Hematopoietic multipotent progenitor cell treated with erythropoietin and hydrocortisone succinate and interleukin-3 and kit ligand, for 6 days (in vitro differentiated cells): Measurements from ENCODE around the gene RBMS1.

Experiments used
- DNase-seq: peaks from one replicate; pipeline ENCODE4 v3.0.0-alpha.2; 2015

Gene RBMS1

DNA sequence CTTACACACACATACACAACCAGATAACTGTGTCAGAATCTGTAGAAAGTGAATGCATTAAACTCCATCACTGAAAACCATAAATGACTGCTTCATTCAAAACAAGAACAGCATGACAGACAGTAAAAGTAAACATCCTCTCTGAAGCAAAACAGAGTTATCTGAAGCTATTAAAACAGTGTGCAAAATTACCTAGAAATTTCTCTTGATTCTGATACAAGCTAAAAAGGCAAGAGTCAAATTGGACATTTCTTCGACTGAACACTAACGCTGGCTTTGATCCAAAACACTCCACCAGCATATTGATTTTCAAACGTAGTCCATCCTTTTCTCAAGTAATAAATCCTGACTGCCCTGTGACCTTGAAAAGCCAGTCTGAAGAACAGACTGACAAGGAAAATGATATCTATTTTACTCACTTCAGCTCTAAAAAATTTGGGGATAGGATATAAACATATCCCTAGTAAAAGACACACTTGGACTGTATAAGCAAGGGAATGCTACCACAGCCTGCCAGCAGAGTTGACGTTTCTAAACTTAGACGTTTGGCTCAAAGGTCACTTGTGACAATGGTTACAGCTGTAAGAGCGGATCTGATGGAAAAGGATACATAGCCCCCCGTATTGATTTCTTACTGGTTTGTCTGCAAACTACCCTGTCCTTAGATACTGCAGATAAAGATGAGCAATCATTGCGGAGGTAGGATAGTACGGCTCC is 164.6 kb downstream of the RBMS1 start:
- no peak for DNase-seq

DNA sequence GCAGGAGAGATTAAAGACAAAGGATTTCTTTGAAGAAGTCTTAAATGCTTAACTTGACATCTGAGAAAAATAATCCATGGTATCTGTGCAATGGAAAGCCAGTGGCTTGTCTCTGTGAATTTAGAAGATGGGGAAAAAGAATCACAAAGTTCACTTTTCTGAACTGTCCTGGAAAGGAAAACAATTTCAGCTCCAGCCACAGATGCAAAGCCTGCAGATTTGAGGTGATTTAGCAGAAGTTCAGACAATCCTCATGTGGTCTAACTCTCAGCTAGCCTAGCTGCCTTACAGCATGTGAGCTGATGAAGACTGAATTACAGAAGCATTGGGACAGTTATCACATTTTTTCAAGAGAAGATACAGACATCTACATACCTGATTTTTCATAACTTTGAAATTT is 166.8 kb downstream of the RBMS1 start:
- no peak for DNase-seq

DNA sequence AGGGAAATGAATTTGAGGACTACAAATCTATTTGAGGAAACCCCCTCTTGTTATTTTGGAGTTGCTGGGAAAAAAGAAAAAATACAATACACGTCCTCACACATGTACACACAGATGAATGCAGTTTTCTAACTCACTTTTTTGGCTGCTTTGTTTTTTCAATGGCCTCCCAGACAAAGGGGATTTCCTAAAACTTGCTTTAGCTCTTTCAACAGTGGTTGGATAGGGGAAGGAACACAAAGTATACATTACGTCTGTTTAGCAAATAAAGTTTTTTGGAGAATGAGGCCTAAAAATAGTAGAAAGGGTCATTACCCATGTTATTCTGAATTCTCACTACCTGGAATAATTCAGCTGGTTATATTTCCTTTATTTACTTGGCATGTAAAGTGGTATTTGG is 168.2 kb downstream of the RBMS1 start:
- DNase-seq = no peak

GRCh38 chr2:160324917-160325316 is 168.7 kb downstream of the RBMS1 start:
- DNase-seq = no peak

- DNase-seq = peak; percentile 77
Measured at GRCh38 chr2:160324161-160324800, 169.3 kb downstream of the RBMS1 start.

GRCh38 chr2:160322320-160322719 is 171.3 kb downstream of the RBMS1 start:
- no peak for DNase-seq

GRCh38 chr2:160321006-160321405 is 172.6 kb downstream of the RBMS1 start:
- DNase-seq = no peak

DNA sequence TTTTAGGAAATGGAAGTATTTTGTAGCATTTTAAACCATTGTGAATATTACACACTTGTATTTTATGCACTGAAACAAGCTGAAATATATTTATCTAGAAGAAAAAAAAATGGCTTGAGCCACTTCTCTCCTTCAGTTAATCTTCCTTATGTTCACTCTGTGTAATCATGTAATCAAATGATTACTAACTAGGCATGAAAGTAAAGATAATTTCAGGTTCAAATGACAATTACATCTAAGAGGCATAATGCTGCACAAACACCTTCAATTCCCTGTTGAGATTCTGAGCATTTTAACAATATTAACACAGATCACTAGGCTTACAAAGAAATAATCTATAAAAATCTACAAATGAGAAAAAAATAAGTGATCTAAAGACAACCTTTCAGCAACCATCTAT is 173.9 kb downstream of the RBMS1 start:
- no peak for DNase-seq

GRCh38 chr2:160318218-160318617 is 175.4 kb downstream of the RBMS1 start:
- DNase-seq = no peak

- DNase-seq = no peak
Measured at GRCh38 chr2:160317181-160318099, 176.2 kb downstream of the RBMS1 start.

- no peak for DNase-seq
Measured at GRCh38 chr2:160315337-160315736, 178.3 kb downstream of the RBMS1 start.

GRCh38 chr2:160310118-160310828 is 183.3 kb downstream of the RBMS1 start:
- DNase-seq = no peak

DNA sequence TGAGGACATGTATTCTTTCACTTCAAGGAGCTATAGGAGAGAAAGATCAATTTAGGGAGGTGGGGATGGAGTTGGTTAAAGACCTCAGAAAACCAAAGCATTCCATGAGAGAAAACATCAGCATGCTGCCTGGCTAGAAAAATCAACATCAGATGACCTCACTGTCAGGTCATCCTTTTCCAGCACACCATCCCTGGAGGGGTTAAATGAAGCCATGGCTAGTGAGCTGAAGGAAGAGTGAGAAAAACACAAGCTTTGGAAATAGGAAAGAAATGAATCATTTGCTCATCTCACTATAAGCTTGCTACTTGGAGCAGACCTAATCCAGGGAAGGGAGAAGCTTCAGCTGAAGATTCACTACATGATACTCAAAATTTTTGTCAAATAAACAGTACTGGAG is 184.0 kb downstream of the RBMS1 start:
- DNase-seq = no peak

- no peak for DNase-seq
Measured at GRCh38 chr2:160308915-160309314, 184.7 kb downstream of the RBMS1 start.

GRCh38 chr2:160308476-160308875 is 185.1 kb downstream of the RBMS1 start:
- DNase-seq = no peak

DNA sequence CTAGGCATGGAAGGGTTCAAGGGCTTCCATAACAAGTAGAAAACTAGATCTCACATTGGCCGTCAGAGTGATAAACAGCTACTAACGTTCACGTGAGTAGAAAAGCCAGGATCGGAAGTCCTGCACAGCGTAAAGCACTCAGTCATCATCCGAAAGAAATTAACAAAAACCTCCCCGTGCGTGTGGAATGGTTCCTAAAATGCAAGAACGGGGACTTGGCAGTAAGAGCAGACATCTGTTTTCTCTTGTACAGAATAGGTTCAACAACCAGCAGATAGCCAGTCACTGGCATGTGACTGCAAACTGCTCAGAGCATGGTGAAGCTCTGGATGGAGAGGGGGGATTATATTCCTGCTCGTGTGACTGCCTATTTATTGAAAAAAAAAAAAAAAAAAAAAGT is 186.6 kb downstream of the RBMS1 start:
- DNase-seq = no peak

DNA sequence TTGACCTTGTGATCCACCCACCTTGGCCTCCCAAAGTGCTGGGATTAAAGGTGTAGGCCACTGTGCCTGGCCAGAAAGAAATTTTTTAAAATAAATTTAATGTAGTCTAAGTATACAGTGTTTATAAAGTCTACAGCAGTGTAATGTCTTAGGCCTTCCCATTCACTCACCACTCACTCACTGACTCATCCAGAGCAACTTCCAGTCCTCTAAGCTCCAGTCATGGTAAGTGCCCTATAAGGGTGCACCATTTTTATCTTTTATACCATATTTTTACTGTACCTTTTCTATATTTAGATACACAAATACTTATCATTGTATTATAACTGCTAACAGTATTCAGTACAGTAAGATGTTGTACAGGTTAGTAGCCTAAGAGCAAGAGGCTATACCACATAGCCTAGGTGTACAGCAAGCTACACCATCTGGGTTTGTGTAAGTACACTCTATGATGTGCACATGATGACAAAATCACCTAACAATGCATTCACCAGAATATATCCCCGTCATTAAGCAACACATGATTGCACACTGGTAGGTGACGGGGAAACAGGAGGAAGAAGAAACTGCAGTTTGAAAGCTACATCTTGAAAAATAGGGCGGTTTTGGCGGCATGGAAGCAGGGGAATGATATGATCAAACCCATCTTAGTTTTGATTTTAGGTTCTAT is 188.4 kb downstream of the RBMS1 start:
- no peak for DNase-seq

- DNase-seq = no peak
Measured at GRCh38 chr2:160303527-160303926, 190.1 kb downstream of the RBMS1 start.

GRCh38 chr2:160303076-160303475 is 190.5 kb downstream of the RBMS1 start:
- DNase-seq = no peak

DNA sequence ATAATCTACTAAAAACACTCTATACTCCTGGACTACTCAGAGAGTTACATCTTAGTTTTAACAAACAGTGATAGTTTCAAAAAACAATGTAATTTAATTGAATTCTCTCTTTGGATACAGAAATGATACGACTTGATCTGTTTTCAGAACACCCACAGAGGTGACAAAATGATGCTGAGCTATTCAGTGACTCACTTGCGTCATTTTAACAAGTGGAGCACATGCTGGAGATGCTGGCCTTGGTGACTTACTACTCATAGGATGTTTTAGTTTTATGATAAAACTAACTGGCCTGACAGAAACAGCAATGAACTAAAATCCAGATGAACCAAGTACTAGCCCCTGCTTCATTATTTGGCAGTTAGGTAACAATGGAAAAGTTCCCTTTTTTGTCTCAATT is 192.2 kb downstream of the RBMS1 start:
- DNase-seq = no peak

DNA sequence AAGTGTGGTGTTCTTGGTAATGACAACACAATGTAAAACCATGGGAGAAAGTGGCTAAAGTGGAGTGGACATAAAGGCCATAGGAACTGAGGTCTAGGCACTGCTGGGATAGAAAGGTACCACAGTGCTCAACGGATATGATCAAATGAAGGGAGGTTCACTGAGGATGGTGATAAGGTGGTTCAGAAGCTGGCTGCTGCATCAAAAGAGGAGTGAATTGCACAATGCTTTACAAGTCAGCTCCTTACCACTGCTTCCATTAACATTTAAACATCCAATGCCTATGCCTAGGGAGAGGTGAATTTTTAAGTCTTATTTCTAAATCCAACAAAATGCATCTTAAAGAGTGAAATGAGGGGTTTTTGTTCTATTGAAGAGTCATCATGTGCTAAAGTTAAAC is 193.4 kb downstream of the RBMS1 start:
- no peak for DNase-seq

- no peak for DNase-seq
Measured at GRCh38 chr2:160299540-160299939, 194.1 kb downstream of the RBMS1 start.

DNA sequence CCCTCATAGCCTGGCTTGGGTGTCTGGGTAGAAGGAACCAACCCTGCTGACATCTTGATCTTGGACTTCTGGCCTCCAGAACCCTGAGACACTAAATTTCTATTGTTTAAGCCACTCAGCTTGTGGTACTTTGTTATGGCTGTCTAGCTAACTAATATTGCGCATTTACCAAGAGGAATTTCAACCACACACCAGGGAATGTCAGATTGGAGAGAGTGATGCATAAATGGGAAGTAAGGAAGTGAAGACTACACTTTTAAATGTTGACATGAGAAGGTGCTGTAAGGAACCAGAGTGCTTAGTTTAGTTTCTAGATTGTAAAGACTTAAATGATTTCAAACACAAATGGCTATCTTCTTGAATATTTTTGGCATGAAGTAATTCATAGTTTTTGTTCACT is 194.6 kb downstream of the RBMS1 start:
- no peak for DNase-seq
